ENCODE results near the gene RPS3. TPM values are rescaled to one million over a fixed set of nuclear protein-coding genes. Genes with fewer than 3 reads are reported as not detected.
A peak's percentile ranks its signal among the peaks of the same experiment; 100 is the strongest.

The RPS3 gene
- total and polyA plus RNA-seq, 2 experiments from 2014 or later: 1,745 to 2,793 TPM

- no peak for TF ChIP-seq EZH2 (IDR thresholded peaks at IDR 0.05; ENCODE audit: low read depth, unreplicated experiment)
Observed at GRCh38 chr11:75437966-75438659, 38.8 kb downstream of the RPS3 start (continued).

- DNase-seq (ENCODE audit: low spot score) (no peak), ATAC-seq (peak; percentile 14; the same call in 2 of the 3 replicates)
- 0 out of 2 replicates have a peak, but pooled peaks cover 3% of the 10 kb centered on the region for H3K4me1 ChIP-seq (ENCODE audit: insufficient read depth)
- peaks cover 8% of the 10 kb centered on the region for H3K27me3 Mint-ChIP-seq (ENCODE audit: insufficient read depth, low read depth, poor library complexity)
- no peaks in the 10 kb centered on the region for H3K36me3 Mint-ChIP-seq (ENCODE audit: low read depth)
- H3K27ac Mint-ChIP-seq: no peak overlapping the region
- H3K9me2 ChIP-seq (ENCODE audit: insufficient read depth): no peaks in the 10 kb centered on the region
- H3K27me3 ChIP-seq (ENCODE audit: insufficient read depth): no peaks in the 10 kb centered on the region
- H3F3A ChIP-seq (replicated peaks; ENCODE audit: low read depth): no peaks in the 10 kb centered on the region
- H4K20me1 ChIP-seq (replicated peaks; ENCODE audit: insufficient read depth): no peaks in the 10 kb centered on the region
- no peak overlapping the region for H3K4me3 ChIP-seq
- no peaks in the 10 kb centered on the region for H3K36me3 ChIP-seq (ENCODE audit: insufficient read depth)
- no peak overlapping the region; the same call in 1 of the 2 replicates for H2AFZ ChIP-seq
- no peak overlapping the region for H3K4me2 ChIP-seq
- H3K27ac ChIP-seq (ENCODE audit: low read depth): no peak overlapping the region
- peaks cover 25% of the 10 kb centered on the region for H3K4me1 Mint-ChIP-seq
- no peak overlapping the region; the same call in 2 of the 3 replicates for H3K4me3 Mint-ChIP-seq
- H3K9me3 Mint-ChIP-seq: no peaks in the 10 kb centered on the region; the same call in 2 of the 3 replicates
- TF ChIP-seq JUNB (IDR thresholded peaks at IDR 0.05; ENCODE audit: unreplicated experiment) (no peak), REST (IDR thresholded peaks at IDR 0.05; ENCODE audit: unreplicated experiment) (no peak), ZNF462 (CRISPR knock-in tag; IDR thresholded peaks at IDR 0.05) (no peak), NANOG (IDR thresholded peaks at IDR 0.05; ENCODE audit: borderline replicate concordance) (no peak), POLR2AphosphoS5 (IDR thresholded peaks at IDR 0.05; ENCODE audit: low read depth) (no peak), ETS1 (IDR thresholded peaks at IDR 0.05) (no peak), ZNF114 (CRISPR knock-in tag; IDR thresholded peaks at IDR 0.05) (no peak), EZH2phosphoT487 (IDR thresholded peaks at IDR 0.05; ENCODE audit: unreplicated experiment) (no peak), STAT1 (IDR thresholded peaks at IDR 0.05; ENCODE audit: unreplicated experiment) (no peak), CREB1 (CRISPR knock-in tag; IDR thresholded peaks at IDR 0.05; ENCODE audit: low read depth) (no peak), ZNF331 (CRISPR knock-in tag; IDR thresholded peaks at IDR 0.05; ENCODE audit: low read depth) (no peak)
- TF ChIP-seq, protein P1, sequence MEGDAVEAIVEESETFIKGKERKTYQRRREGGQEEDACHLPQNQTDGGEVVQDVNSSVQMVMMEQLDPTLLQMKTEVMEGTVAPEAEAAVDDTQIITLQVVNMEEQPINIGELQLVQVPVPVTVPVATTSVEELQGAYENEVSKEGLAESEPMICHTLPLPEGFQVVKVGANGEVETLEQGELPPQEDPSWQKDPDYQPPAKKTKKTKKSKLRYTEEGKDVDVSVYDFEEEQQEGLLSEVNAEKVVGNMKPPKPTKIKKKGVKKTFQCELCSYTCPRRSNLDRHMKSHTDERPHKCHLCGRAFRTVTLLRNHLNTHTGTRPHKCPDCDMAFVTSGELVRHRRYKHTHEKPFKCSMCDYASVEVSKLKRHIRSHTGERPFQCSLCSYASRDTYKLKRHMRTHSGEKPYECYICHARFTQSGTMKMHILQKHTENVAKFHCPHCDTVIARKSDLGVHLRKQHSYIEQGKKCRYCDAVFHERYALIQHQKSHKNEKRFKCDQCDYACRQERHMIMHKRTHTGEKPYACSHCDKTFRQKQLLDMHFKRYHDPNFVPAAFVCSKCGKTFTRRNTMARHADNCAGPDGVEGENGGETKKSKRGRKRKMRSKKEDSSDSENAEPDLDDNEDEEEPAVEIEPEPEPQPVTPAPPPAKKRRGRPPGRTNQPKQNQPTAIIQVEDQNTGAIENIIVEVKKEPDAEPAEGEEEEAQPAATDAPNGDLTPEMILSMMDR (conservative IDR thresholded peaks at IDR 0.05; ENCODE audit: low read depth in 2 of 2): no peak
- no peaks in the 10 kb centered on the region for H3K79me2 ChIP-seq (replicated peaks; ENCODE audit: insufficient read depth)
Observed at GRCh38 chr11:75439026-75439425, 39.7 kb downstream of the RPS3 start.
